HG03066 (cell line): ENCODE results near the gene CCDC178.

Experiments used
- ATAC-seq: cut with Tn5 transposase; IDR thresholded peaks from one replicate; pipeline ENCODE4 v1.9.1; 2021; ENCODE audit warnings: low read depth; ENCODE audit not compliant: unreplicated experiment

The CCDC178 gene

DNA sequence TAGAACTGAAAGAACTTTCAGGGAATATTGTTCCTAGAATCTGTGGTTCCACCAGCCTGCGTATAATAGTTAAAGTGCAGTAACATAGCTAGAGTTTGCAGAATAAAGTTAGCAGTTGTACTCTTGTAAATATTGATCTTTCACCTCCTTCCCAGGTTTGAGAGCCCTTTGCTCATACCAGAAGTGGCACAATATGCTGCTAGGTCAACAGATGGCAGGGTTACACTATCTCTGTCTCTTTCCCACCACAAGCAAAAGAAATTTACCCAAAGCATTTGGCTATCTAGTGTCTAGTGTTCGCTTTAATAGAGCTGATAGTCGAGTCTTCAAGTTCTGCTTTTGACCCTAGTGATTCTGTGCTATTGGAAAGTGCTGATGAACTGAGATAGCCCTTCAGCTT, 548.7 kb downstream of the CCDC178 start:
- no peak for ATAC-seq

- no peak for ATAC-seq
Measured at GRCh38 chr18:32891130-32891529, 549.4 kb downstream of the CCDC178 start.

DNA sequence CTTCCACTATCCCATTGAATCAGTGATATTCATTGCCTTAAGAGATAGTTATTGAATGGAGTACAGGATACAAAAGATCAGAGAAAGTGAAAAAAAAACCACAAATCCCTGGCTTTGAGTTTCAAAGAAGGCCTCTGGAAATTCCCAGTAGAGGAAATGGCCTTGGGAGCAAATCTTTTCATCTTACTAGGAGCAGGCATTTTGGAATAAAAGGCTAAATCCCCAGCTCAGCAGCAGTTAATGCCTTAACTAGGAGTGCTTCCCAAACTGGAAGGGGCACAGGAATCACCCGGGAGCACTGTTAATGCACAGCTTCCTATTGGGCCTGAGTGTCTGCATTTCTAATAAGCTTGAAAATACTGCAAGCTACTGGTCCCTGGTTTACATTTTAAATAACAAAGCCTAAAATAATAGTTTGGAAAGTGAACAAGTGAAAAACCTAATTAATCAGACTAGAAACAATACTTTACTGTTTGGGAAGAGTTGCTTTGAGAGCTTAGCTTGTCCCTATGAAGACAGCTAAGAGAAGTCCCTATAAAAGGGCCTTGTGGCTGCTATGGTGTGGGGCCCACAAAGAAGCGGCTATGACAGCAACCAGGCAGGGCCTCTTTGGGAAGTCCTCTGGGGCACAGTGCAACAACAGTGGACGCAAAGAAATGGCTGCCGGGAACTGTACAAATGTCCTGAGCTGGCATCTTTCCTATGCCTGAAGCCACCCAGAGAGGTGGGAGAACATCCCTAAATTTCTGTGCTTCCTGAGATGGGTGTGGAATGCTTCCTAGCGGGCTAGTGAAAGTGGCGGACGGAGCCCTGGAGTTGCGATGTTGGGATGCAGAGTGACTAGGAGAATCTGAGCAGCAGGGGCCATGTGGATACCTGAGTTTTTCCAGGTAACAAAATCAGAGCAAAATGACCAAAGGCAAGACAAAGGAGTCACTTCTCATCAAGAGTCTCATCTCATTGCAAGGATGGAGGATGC, 550.6 kb downstream of the CCDC178 start:
- no peak for ATAC-seq

DNA sequence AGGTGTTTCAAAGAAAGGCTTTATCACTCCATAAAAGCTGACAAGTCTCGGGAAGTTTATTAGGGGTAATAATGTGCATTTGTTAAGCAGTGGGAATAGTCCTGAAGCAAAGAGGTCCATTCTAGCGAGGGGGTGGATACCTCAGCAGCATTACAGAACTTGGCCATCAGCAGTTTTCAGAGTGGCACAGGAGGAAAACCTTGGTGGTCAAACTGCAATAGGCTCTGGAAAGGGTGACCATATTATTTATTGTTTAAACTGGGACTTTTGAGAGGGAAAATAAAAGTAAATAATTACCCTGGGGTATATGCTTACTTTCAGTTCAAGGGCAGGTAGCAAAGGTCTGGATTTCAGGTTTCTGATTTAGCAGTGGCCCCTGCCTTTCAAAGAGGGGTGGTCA, 552.2 kb downstream of the CCDC178 start:
- no peak for ATAC-seq
